KBM-7 (cell line): ENCODE measurements around the gene ACTMAP.

ENCODE experiments used
- DNase-seq: peaks from one replicate; pipeline ENCODE4 v3.0.0-alpha.2; 2015
- in situ Hi-C: fragments of 300-500 bp; cut with MboI; formaldehyde crosslinking; loops from 2 replicates; pipeline ENCODE4 v1.14.3; 2020; ENCODE audit warnings: low sequenced_read_pairs, low pct_unique_long_range_greater_than_20kb, mixed read lengths

ACTMAP gene

GRCh38 chr19:40704491-40705361 is 45.6 kb downstream of the ACTMAP start:
- no peak for DNase-seq
- in situ Hi-C loops: no loop called here

GRCh38 chr19:40703029-40703755 is 47.1 kb downstream of the ACTMAP start:
- DNase-seq: no peak
- in situ Hi-C loops: no loop called here

DNA sequence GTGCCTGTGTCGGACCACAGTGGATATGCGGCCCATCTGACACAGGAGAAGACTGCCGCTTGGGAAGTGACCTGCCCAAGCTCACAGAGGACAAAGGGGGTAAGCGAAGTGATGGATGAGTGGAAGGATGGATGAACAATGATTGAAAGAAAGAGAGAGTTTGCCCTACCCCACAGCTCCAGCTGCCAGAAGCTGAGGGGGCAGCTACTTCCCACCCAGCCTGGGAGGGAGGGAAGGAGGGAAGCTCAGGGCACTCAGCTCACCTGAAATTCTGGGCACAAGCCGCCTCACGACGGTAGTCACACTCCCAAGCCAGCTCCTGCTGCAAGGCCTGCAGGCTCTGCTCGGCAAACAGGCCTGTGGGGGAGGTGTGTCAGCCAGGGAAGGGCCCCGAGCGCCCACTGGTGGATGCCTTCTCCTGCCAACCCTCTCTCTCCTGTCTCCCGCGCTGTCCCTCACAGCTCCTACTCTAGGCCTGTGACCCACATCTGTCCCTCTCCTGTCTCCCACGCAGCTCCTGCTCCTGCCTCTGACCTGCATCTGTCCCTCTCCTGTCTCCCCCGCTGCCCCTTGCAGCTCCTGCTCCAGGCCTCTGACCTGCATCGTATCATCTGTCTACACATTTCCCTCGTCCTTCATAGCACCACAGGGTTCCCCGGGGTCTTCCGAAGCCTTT is 47.8 kb downstream of the ACTMAP start:
- DNase-seq: peak; percentile 64
- in situ Hi-C loops: no loop called here

DNA sequence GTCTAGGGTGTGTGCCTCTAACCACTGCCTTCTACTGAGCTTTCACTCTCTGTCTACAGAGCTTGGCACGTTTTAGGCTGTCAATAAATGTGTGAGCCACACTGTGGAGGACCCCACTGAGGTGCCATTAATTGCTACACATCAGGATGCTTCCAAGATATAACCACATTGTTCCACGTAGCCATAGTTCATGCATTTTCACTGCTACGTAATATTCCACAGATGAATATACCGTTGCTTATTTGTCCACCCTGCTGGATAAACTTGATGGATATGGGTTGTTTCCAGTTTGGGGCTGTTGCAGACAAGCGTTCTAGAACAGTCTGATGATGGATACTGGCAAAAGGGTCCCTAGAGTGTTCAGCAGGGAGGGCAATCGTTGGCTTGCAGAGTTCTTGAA is 48.5 kb downstream of the ACTMAP start:
- DNase-seq: no peak
- in situ Hi-C loops: no loop called here

DNA sequence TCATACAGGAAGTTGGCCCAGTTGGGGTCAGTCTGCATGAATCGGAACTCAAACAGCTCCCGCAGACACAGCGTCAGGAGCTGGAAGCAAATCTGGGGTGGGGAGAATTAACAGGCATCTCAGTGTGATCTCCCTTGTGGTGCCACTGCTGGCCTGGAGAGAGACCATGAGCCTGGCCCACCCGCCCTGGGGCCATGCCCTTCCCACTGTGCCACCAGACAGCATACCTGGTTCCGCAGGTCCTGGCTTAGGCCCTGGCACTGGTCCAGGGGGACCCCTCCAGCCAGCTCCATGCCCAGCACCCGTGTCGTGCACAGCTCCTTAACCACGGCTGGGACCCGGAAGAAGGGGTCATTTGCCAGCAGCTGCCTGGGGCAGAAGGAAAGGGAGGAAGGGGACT is 50.2 kb downstream of the ACTMAP start:
- in situ Hi-C loops: no loop called here
- DNase-seq: no peak

- DNase-seq: no peak
- in situ Hi-C loops: loop anchor here (25.0 kb wide), 1 partner anchor 440 kb away; no protein-coding TSS in a partner anchor
Measured at GRCh38 chr19:40697007-40697406, 53.3 kb downstream of the ACTMAP start.

- DNase-seq: no peak
- in situ Hi-C loops: loop anchor here (25.0 kb wide), 1 partner anchor 441 kb away; no protein-coding TSS in a partner anchor
Measured at GRCh38 chr19:40695881-40696280, 54.4 kb downstream of the ACTMAP start.

DNA sequence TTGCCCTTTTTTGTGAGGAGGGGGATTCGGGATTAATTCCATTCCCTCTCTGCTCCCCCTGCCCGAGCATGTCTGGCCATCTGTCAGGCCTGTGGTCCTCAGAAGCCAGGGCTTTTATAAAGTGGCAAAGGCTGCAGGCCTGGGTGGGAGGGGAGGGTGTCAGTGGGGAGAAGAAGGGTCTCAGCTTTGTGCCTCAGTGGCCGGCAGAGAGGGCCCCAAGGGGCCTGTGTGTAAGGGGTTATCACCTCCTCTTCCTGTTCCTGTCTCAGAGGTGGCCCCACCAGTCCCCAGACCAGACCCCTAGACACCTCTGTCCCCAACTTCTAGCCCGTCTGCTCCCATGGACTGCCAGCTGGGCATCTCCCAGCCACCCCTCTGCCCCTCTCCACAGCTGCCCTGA is 56.4 kb downstream of the ACTMAP start:
- no peak for DNase-seq
- in situ Hi-C loops: loop anchor here (25.0 kb wide), 1 partner anchor 443 kb away; no protein-coding TSS in a partner anchor

DNA sequence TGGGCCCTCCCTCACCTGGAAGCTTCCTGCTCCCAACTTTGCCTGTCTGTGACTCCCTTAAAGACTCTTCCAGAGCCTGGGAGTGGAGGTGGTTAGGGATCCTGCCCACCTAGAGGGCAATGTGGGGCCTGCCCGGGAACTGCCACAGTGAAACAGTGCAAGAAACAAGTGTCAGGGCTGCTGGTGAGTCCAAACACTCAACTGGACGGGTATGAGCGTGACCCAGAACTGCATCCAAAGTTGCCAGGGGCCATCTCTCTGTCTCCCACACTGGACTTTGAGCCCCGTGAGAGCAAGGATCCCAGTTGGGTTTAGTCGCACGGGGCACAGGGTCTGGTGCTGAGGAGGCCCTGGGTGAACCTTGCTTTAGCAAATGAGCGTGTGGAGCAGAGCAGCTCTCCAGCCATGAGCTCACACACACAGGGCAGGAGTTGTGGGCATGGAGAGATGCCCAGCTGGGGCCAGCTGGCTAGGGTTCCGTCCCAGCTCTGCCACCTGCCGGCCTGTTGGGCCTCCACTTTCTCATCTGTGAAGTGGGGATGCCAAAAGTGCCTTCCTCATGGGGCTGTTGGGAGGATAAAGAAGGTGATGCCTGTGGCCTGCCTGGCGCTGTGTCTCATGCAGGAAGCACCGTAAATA is 57.0 kb downstream of the ACTMAP start:
- in situ Hi-C loops: loop anchor here (25.0 kb wide), 1 partner anchor 444 kb away; no protein-coding TSS in a partner anchor
- DNase-seq: no peak

DNA sequence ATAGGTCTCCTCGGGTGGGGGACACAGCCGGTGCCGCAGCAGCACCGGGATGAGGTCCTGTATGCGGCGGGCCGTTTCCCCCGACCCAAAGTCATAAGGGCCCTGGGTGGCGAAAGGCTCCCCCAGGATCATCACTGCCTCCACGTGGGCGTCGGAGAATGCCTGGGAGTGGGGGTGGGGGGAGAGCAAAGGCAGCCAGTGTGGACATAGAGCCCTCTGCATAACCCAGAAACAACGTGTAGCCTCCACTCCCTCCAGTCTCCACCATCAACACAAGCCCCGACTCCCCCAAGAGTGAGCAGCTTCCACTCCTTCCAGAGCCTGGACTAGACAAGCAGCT is 58.1 kb downstream of the ACTMAP start:
- in situ Hi-C loops: loop anchor here (25.0 kb wide), 1 partner anchor 445 kb away; no protein-coding TSS in a partner anchor
- no peak for DNase-seq

- in situ Hi-C loops: loop anchor here (25.0 kb wide), 1 partner anchor 446 kb away; no protein-coding TSS in a partner anchor
- no peak for DNase-seq
Measured at GRCh38 chr19:40691421-40692211, 58.7 kb downstream of the ACTMAP start.
